ENCODE data around the gene SARS1. TPM values are rescaled to one million over a fixed set of nuclear protein-coding genes. Genes with fewer than 3 reads are reported as not detected.

The SARS1 gene
- total and polyA plus RNA-seq, 2 of the 8 experiments (the other 6 are each of a cell fraction or from before 2014, with no cell fraction given): 83.1 to 146 TPM

DNA sequence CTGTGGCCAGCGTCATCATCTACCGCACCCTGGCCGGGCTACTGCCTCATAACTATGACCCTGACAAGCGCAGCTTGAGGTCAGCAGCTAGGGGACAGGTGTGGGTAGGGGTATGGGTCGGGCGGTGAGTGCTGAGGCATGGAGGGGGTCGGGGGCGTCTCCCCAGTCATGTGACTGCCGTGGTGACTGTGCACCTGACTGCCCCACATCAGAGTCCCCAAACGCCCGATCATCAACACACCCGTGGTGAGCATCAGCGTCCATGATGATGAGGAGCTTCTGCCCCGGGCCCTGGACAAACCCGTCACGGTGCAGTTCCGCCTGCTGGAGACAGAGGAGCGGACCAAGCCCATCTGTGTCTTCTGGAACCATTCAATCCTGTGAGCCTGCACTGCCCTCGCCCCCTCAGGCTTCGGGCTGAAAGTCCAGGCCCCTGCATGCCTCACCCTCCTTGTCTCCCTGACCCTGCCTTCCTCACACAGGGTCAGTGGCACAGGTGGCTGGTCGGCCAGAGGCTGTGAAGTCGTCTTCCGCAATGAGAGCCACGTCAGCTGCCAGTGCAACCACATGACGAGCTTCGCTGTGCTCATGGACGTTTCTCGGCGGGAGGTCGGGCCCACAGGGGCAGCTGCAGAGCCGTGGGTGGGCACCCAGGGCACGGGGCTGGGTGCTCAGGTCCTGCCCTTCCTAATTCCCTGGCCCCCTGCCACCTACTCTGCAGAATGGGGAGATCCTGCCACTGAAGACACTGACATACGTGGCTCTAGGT lies 55.7 kb downstream of the SARS1 start (continued):
- no peak for TF ChIP-seq RXRA (IDR thresholded peaks at IDR 0.05; ENCODE audit: insufficient read depth, low read depth, low read length)
